Measurements from ENCODE around the gene ZNF169.

DNA sequence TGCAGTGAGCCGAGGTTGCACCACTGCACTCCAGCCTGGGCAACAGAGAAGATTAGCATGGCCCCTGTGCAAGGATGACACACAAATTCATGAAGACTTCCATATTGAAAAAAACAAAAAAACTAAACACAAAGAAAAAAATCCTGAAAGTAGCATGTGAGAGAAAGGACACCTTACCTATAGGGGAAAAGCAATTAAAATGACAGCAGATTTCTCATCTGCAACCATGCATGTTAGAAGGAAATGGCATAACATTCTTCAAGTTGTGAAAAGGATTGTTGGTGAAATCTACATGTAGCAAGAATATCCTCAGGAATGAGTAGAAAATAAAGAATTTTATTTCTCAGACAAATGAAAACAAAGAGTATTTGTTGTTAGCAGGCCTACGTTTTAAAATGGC lies 13.4 kb upstream of the ZNF169 start:
- no peak for TF ChIP-seq CHD2 (IDR thresholded peaks at IDR 0.05; ENCODE audit: low read length, partially characterized antibody)
- TF ChIP-seq, protein P1, sequence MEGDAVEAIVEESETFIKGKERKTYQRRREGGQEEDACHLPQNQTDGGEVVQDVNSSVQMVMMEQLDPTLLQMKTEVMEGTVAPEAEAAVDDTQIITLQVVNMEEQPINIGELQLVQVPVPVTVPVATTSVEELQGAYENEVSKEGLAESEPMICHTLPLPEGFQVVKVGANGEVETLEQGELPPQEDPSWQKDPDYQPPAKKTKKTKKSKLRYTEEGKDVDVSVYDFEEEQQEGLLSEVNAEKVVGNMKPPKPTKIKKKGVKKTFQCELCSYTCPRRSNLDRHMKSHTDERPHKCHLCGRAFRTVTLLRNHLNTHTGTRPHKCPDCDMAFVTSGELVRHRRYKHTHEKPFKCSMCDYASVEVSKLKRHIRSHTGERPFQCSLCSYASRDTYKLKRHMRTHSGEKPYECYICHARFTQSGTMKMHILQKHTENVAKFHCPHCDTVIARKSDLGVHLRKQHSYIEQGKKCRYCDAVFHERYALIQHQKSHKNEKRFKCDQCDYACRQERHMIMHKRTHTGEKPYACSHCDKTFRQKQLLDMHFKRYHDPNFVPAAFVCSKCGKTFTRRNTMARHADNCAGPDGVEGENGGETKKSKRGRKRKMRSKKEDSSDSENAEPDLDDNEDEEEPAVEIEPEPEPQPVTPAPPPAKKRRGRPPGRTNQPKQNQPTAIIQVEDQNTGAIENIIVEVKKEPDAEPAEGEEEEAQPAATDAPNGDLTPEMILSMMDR (IDR thresholded peaks at IDR 0.05): no peak
- TF ChIP-seq, protein P2, sequence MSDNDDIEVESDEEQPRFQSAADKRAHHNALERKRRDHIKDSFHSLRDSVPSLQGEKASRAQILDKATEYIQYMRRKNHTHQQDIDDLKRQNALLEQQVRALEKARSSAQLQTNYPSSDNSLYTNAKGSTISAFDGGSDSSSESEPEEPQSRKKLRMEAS (IDR thresholded peaks at IDR 0.05; ENCODE audit: low read depth): no peak
- no peak for TF ChIP-seq SMC3 (IDR thresholded peaks at IDR 0.05; ENCODE audit: low read depth, low read length)
- no peak for TF ChIP-seq POLR2AphosphoS5 (IDR thresholded peaks at IDR 0.05; ENCODE audit: low read depth, low read length)

All from SK-N-SH (cell line).